HG03432 (cell line): ENCODE data around the gene APC2.

Source experiments
- ATAC-seq: cut with Tn5 transposase; IDR thresholded peaks from one replicate; pipeline ENCODE4 v1.9.1; 2021; ENCODE audit warnings: mild to moderate bottlenecking, moderate library complexity; ENCODE audit not compliant: unreplicated experiment

APC2 gene

GRCh38 chr19:1446713-1447481 is 3.0 kb upstream of the APC2 start:
- no peak for ATAC-seq

DNA sequence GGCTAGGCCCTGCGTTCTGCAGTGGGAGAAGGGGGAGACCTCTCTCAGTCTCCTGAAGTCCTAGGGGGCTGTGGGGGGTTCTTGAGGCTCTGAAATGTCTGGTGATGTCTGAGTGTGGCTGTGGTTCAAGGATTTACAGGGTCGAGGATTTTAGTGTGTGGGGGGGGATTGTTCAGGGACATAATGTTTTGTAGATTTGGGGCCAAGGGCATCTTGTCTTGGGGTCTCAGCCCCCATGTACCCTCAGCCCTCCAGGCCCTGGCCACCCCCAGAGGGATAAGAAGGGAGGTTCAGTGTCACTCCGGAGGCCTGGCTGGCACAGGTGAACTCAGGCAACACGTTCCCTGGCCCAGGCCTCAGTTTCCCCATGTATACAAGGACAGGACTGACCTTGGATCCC is 2.4 kb upstream of the APC2 start:
- no peak for ATAC-seq

DNA sequence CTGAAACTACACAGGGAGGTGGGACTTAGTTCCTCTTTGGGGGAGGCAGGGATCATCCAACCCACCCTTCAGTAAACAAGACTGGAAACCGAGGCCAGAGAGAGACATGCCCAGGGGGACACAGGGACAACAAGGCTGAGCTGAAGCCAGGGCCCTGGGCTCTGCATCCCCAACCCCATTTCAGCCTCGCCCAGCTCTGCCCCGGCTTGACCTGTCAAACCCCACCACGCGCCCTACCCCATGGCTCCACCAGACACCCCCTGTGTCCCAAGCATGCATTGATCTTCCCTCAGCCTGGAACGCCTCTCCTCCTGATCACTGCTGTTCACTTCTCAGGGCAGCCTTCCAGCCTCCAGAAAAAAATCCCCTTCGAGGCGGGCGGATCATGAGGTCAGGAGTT is 2.0 kb upstream of the APC2 start:
- no peak for ATAC-seq

DNA sequence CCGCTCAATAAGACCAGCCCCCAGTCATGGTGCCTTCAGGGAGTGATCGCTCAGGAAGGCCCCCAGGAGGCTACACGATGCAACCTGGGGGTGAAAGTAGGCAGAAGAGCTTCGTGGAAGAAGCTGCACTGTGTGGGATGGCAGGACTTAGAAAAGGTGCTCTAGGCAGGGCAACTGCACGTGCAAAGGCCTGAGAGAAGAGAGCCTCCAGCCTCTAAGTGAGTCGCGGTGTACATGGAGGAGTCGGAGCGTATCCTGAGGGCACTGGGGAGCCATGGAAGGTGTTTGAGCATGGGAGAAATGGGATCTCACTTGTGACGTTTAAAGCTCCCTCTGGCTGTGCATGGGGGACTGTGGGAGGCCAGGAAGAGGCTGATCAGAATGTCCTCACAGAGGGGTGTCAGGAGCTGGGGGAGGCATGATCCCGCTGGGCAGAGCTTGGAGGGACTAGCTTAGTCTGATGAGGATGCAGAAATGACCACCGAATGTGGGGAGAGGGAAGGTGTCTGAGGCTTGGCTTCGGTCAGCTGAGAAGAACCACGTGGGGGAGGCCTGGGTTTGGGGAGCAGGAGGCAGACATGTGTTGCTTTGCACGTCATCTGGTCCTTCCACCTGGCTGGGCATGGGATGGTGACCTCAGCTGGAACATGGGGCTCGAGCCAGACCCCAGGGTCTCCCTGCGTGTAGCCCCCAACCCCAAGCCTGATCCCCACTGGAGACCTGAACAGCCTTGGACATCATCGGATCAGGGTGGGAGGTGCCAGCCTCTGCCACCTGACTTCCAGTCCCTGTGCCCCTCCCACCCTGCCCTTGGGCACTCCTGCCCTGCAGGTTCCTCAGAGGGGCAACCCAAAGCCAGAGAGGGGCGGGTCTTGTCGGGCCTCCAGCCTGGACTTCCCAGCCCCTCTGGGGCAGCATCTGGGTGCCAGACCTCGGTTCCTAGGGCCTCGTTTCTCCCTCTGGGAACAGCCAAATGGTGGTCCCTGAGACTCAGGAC is 1.1 kb downstream of the APC2 start:
- no peak for ATAC-seq

DNA sequence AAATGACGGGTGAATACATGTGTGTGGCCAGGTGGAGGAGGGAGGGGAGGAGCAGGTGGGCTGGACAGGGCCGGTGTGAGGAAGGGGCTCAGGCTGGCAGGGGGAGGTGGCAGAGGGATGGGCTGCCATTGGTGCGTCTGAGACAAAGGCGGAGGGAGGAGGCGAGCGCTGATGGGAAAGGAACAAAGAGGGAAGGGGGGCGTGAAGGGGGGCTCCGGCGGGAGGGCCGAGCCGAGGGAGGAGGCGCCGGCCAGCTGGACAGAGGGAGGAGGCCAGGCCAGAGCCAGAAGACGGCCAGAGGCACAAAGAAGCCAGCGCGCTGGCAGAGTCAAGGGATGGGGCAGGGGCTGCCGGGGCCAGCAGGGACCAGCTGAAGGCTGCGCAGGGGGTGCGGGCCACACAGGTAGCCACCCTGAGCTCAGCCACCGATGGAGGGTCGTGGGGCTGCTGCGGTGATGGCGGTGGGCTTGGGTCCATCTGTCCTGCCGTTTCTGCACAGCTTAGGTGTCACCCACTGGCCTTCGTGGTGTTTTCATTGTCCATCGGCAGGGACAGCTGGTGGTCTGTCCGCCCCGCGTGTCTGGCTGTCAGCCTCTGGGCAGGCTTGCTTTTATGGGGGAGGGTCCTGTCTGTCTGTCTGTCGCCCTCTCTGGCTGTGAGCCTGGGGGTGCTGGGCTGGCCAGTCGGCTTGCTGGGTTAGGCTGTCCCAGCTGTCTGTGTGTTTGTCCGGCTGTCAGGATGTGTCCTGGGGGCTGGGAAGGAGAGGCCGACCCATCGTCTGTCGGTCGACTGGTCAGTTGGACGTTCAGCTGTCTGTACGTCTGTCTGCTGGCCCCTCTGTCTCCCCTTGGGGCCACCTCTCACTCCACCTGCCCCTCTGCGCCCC is 2.2 kb downstream of the APC2 start:
- ATAC-seq, result no peak

- no peak for ATAC-seq
Observed at GRCh38 chr19:1452802-1453524, 3.0 kb downstream of the APC2 start.

- ATAC-seq, result no peak
Observed at GRCh38 chr19:1453525-1454364, 3.8 kb downstream of the APC2 start.

- no peak for ATAC-seq
Observed at GRCh38 chr19:1455002-1455335, 5.0 kb downstream of the APC2 start.

DNA sequence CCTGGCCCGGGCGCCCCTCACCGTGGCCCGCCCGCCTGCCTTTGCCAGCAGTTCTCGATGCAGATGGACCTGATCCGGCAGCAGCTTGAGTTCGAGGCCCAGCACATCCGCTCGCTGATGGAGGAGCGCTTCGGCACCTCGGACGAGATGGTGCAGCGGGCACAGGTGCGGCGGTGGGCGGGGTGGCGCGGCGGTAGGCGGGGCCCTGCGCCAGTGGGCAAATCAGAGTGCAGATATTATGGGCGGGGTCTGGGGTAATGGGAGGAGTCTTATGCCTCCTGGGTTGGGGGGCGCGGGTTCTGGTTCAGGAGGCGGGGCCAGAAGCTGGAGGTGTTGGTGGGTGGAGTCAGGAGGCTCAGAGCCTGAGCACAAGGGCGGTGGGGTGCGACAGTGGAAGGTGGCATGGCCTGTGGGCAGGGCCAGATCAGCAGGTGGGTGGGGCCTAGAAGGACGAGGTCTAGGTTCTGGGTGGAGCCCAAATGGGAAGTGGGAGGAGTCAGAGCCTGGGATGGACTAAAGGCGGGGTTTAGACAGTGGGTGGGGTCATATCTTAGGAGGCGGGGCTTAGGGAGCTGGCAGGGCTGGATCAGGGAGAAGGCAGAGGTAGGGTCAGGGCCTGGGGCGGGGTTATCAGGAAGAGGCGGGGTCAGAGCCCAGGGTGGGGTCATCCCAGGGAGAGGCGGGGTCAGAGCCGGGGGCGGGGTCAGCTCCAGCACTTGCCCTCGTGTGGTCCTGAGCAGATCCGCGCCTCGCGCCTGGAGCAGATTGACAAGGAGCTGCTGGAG is 5.6 kb downstream of the APC2 start:
- no peak for ATAC-seq

DNA sequence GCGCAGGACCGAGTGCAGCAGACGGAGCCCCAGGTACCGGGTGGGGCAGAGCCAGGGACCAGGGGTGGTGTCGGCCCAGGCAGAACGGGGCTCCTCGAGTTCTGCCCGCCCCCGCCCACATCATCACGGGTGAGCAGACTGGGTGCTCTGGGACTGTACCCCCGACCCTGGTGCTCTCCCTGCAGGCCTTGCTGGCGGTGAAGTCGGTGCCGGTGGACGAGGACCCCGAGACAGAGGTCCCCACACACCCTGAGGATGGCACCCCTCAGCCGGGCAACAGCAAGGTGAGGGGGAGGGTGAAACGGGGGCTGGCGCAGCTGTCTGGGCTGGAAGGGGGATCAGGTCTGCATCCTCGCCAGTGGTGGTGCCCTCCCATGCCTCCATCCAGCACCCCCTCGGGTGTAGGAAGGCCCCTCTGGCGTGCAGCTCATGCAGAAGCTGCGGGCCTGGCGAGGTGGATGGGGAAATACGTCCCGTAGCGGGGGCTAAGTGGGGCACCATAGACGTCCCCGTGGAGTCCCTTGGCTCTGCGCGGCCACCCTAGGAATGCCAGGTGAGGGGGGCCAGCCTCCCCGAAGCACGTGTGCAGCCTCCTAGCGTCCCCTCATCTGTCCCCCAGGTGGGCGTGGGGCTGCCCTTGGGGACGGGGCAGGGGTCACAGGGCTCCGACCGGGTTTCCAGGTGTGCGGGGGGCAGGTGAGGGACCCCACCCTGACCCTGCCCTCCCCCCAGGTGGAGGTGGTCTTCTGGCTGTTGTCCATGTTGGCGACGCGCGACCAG is 6.4 kb downstream of the APC2 start:
- ATAC-seq, result no peak

DNA sequence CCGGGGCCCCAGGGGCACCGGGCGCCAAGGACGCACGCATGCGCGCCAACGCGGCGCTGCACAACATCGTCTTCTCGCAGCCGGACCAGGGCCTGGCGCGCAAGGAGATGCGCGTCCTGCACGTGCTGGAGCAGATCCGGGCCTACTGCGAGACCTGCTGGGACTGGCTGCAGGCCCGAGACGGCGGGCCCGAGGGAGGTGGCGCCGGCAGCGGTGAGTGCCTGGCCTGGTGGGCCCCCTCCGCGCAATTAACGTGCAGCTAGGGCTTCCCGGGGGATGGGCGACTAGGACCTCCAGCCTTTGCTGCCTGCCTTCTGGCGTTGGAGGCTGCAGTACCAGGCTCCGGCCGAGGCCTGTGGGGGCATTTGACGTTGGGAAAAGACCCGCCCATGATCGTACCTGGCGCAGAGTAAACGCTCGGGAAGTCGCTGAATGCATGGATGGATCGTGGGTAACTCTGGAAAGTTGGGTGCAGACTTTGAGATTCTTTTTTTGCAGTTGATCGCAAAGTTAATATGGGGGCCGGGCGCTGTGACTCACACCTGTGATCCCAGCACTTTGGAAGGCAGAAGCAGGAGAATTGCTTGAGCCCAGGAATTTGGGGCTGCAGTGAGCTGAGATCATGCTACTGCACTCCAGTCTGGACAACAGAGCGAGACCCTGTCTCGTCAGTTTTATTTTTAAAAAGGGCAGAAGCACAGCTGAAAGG is 7.3 kb downstream of the APC2 start:
- ATAC-seq, result no peak

DNA sequence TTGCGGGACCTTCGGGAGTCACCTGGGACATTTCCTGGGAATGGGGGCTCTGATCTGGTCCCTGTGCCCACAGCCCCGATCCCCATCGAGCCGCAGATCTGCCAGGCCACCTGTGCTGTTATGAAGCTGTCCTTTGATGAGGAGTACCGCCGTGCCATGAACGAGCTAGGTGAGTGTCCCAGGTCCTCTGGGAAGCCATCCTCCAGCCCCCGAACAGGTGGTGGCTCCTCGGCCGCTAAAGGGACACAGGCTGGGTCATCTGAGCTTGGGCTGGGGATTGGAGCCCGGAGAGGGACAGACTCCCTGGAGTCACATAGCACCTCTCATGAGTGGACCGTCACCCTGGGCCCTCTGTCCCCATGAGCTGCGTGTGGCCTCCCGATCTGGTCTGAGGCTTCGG is 8.0 kb downstream of the APC2 start:
- no peak for ATAC-seq

- no peak for ATAC-seq
Observed at GRCh38 chr19:1459479-1459878, 9.6 kb downstream of the APC2 start.

DNA sequence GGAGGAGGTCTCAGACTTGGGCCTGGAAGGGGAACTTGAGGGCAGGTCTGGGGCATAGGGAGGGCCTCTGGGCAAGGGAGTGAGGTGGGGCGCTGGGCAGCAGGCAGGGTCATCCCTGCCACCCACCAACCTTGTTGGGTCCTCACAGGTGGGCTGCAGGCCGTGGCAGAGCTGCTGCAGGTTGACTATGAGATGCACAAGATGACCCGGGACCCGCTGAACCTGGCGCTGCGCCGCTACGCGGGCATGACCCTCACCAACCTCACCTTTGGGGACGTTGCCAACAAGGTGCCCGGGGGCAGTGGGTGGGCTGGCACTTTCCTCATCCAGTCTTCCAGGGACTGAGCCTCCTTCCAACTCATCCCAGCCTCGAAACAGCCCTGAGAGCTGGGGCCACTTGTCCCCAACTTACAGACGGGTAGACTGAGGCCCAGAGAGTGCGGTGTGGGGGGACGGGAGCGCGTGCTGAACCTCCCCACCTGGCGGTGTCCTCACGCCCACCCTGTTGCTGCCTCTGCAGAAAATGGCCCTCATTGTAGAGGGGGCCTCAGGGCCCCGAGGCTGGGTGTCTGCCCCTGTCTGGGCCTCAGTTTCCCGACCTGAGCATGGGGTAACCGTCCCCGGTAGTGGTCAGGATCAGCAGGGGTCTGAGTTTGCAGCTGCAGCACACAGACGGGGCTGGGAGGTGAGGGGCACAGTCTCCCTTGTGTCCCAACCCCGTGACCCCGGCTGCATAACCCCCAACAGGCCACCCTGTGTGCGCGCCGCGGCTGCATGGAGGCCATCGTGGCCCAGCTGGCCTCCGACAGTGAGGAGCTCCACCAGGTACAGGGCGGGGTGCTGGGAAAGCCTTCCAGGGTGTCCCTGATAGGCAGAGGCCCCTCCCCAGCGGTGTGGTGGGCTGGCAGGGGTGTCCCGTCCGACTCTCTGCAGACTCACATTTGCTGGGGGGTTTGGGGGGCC is 10.4 kb downstream of the APC2 start:
- ATAC-seq, result no peak

GRCh38 chr19:1461862-1462261 is 11.9 kb downstream of the APC2 start:
- no peak for ATAC-seq
